GM21528 (cell line): ENCODE data around the gene CRIP2.

Experiments used
- ATAC-seq: cut with Tn5 transposase; IDR thresholded peaks from one replicate; pipeline ENCODE4 v1.9.1; 2021; ENCODE audit warnings: mild to moderate bottlenecking, moderate library complexity; ENCODE audit not compliant: unreplicated experiment, low FRiP score

Gene CRIP2

GRCh38 chr14:105442834-105443233, 31.8 kb upstream of the CRIP2 start:
- ATAC-seq, result no peak

- no peak for ATAC-seq
Observed at GRCh38 chr14:105444859-105445258, 29.8 kb upstream of the CRIP2 start.

- ATAC-seq, result no peak
Observed at GRCh38 chr14:105445290-105445689, 29.3 kb upstream of the CRIP2 start.

- ATAC-seq, result no peak
Observed at GRCh38 chr14:105445901-105446845, 28.4 kb upstream of the CRIP2 start.

- no peak for ATAC-seq
Observed at GRCh38 chr14:105446971-105447370, 27.6 kb upstream of the CRIP2 start.

GRCh38 chr14:105447651-105448640, 26.7 kb upstream of the CRIP2 start:
- no peak for ATAC-seq

- ATAC-seq, result no peak
Observed at GRCh38 chr14:105448706-105449111, 25.9 kb upstream of the CRIP2 start.

- no peak for ATAC-seq
Observed at GRCh38 chr14:105449276-105450122, 25.1 kb upstream of the CRIP2 start.

- ATAC-seq, result no peak
Observed at GRCh38 chr14:105450123-105450505, 24.5 kb upstream of the CRIP2 start.

GRCh38 chr14:105450864-105451720, 23.5 kb upstream of the CRIP2 start:
- ATAC-seq, result no peak

GRCh38 chr14:105452963-105453362, 21.7 kb upstream of the CRIP2 start:
- ATAC-seq, result no peak

- no peak for ATAC-seq
Observed at GRCh38 chr14:105453847-105454246, 20.8 kb upstream of the CRIP2 start.

GRCh38 chr14:105455086-105455640, 19.5 kb upstream of the CRIP2 start:
- ATAC-seq, result no peak

GRCh38 chr14:105455766-105456660, 18.6 kb upstream of the CRIP2 start:
- ATAC-seq, result no peak

- no peak for ATAC-seq
Observed at GRCh38 chr14:105456736-105457617, 17.6 kb upstream of the CRIP2 start.

- ATAC-seq, result no peak
Observed at GRCh38 chr14:105458010-105458409, 16.6 kb upstream of the CRIP2 start.

- no peak for ATAC-seq
Observed at GRCh38 chr14:105458571-105458970, 16.1 kb upstream of the CRIP2 start.
